Fibroblast of skin of right quadriceps (primary cell): Measurements from ENCODE around the gene ADI1.
A peak's percentile ranks its signal among the peaks of the same experiment; 100 is the strongest.

Experiments
- DNase-seq: peaks from one replicate; pipeline ENCODE4 v3.0.0-alpha.2; 2013

ADI1 gene

GRCh38 chr2:3479430-3480320, 39.7 kb downstream of the ADI1 start:
- no peak for DNase-seq

- DNase-seq, result no peak
Observed at GRCh38 chr2:3478846-3479385, 40.4 kb downstream of the ADI1 start.

GRCh38 chr2:3476985-3477327, 42.4 kb downstream of the ADI1 start:
- no peak for DNase-seq

- DNase-seq, result no peak
Observed at GRCh38 chr2:3476321-3476984, 42.9 kb downstream of the ADI1 start.

- DNase-seq, result no peak
Observed at GRCh38 chr2:3475771-3476170, 43.6 kb downstream of the ADI1 start.

- DNase-seq, result no peak
Observed at GRCh38 chr2:3472966-3473365, 46.4 kb downstream of the ADI1 start.

- no peak for DNase-seq
Observed at GRCh38 chr2:3472296-3472695, 47.0 kb downstream of the ADI1 start.

GRCh38 chr2:3470856-3471737, 48.2 kb downstream of the ADI1 start:
- DNase-seq, result no peak

- DNase-seq, result peak; percentile 63
Observed at GRCh38 chr2:3470166-3470651, 49.1 kb downstream of the ADI1 start.

- no peak for DNase-seq
Observed at GRCh38 chr2:3469486-3469885, 49.8 kb downstream of the ADI1 start.

- DNase-seq, result no peak
Observed at GRCh38 chr2:3468296-3468988, 50.9 kb downstream of the ADI1 start.

GRCh38 chr2:3467654-3468053, 51.7 kb downstream of the ADI1 start:
- DNase-seq, result no peak

GRCh38 chr2:3466966-3467365, 52.4 kb downstream of the ADI1 start:
- DNase-seq, result no peak

- no peak for DNase-seq
Observed at GRCh38 chr2:3466482-3466863, 52.9 kb downstream of the ADI1 start.

- peak; percentile 87 for DNase-seq
Observed at GRCh38 chr2:3465844-3466481, 53.4 kb downstream of the ADI1 start.

- DNase-seq, result no peak
Observed at GRCh38 chr2:3465328-3465727, 54.0 kb downstream of the ADI1 start.

GRCh38 chr2:3464401-3465005, 54.8 kb downstream of the ADI1 start:
- no peak for DNase-seq

- DNase-seq, result no peak
Observed at GRCh38 chr2:3463944-3464343, 55.4 kb downstream of the ADI1 start.

GRCh38 chr2:3463186-3463835, 56.0 kb downstream of the ADI1 start:
- no peak for DNase-seq

GRCh38 chr2:3462493-3463104, 56.7 kb downstream of the ADI1 start:
- no peak for DNase-seq
